ENCODE measurements around the gene NUTM2G. TPM values are rescaled to one million over a fixed set of nuclear protein-coding genes. Genes with fewer than 3 reads are reported as not detected.
"Not testable (repeated sequence)": the region's sequence is repeated elsewhere in the genome, so short reads cannot be mapped to it uniquely, and the experiment has no call there.

The NUTM2G gene
- total RNA-seq, 2 donors from 2014 or later, result not detected

- H3K9me3 ChIP-seq; H3K4me1 ChIP-seq; H3K36me3 ChIP-seq; H3K9ac ChIP-seq (ENCODE audit: low read depth in 2 of 2, low read length in 2 of 2); intact Hi-C loops (cut with DNase I); H3K27ac ChIP-seq; H3K27me3 ChIP-seq; H3K4me3 ChIP-seq; DNase-seq: not testable (repeated sequence)
Measured at GRCh38 chr9:96908479-96908878, 20.2 kb upstream of the NUTM2G start.

GRCh38 chr9:96915539-96915938 is 13.1 kb upstream of the NUTM2G start:
- DNase-seq; H3K4me1 ChIP-seq; intact Hi-C loops (cut with DNase I); H3K9ac ChIP-seq (ENCODE audit: low read depth in 2 of 2, low read length in 2 of 2); H3K4me3 ChIP-seq; H3K9me3 ChIP-seq; H3K27ac ChIP-seq; H3K36me3 ChIP-seq; H3K27me3 ChIP-seq: not testable (repeated sequence)

- H3K4me3 ChIP-seq; H3K4me1 ChIP-seq; H3K9me3 ChIP-seq; H3K9ac ChIP-seq (ENCODE audit: low read depth in 2 of 2, low read length in 2 of 2); intact Hi-C loops (cut with DNase I); H3K36me3 ChIP-seq; DNase-seq; H3K27ac ChIP-seq; H3K27me3 ChIP-seq: not testable (repeated sequence)
Measured at GRCh38 chr9:96916531-96916930, 12.1 kb upstream of the NUTM2G start.

GRCh38 chr9:96918550-96918949 is 10.1 kb upstream of the NUTM2G start:
- H3K9me3 ChIP-seq; H3K9ac ChIP-seq (ENCODE audit: low read depth in 2 of 2, low read length in 2 of 2); H3K27ac ChIP-seq; H3K4me3 ChIP-seq; H3K27me3 ChIP-seq; DNase-seq; H3K4me1 ChIP-seq; intact Hi-C loops (cut with DNase I); H3K36me3 ChIP-seq: not testable (repeated sequence)

GRCh38 chr9:96920803-96921202 is 7.8 kb upstream of the NUTM2G start:
- H3K4me1 ChIP-seq; H3K36me3 ChIP-seq; intact Hi-C loops (cut with DNase I); H3K27ac ChIP-seq; H3K9me3 ChIP-seq; DNase-seq; H3K4me3 ChIP-seq; H3K27me3 ChIP-seq; H3K9ac ChIP-seq (ENCODE audit: low read depth in 2 of 2, low read length in 2 of 2): not testable (repeated sequence)

- H3K4me3 ChIP-seq; H3K27me3 ChIP-seq; intact Hi-C loops (cut with DNase I); H3K9me3 ChIP-seq; DNase-seq; H3K36me3 ChIP-seq; H3K4me1 ChIP-seq; H3K9ac ChIP-seq (ENCODE audit: low read depth in 2 of 2, low read length in 2 of 2); H3K27ac ChIP-seq: not testable (repeated sequence)
Measured at GRCh38 chr9:96925587-96925986, 3.1 kb upstream of the NUTM2G start.

GRCh38 chr9:96931665-96932064 is 3.0 kb downstream of the NUTM2G start:
- intact Hi-C loops (cut with DNase I); H3K4me3 ChIP-seq; H3K27ac ChIP-seq; H3K36me3 ChIP-seq; H3K9ac ChIP-seq (ENCODE audit: low read depth in 2 of 2, low read length in 2 of 2); H3K27me3 ChIP-seq; DNase-seq; H3K9me3 ChIP-seq; H3K4me1 ChIP-seq: not testable (repeated sequence)

GRCh38 chr9:96934097-96934496 is 5.5 kb downstream of the NUTM2G start:
- not testable (repeated sequence) for DNase-seq

GRCh38 chr9:96934706-96935105 is 6.1 kb downstream of the NUTM2G start:
- H3K27ac ChIP-seq; intact Hi-C loops (cut with DNase I); DNase-seq; H3K9me3 ChIP-seq; H3K27me3 ChIP-seq; H3K4me1 ChIP-seq; H3K4me3 ChIP-seq; H3K9ac ChIP-seq (ENCODE audit: low read depth in 2 of 2, low read length in 2 of 2); H3K36me3 ChIP-seq: not testable (repeated sequence)

More at GRCh38 chr9:96934097-96934496, 5.5 kb downstream of the NUTM2G start:
- H3K27ac ChIP-seq; H3K9me3 ChIP-seq; H3K9ac ChIP-seq (ENCODE audit: low read depth in 2 of 2, low read length in 2 of 2); intact Hi-C loops (cut with DNase I); H3K27me3 ChIP-seq; H3K4me3 ChIP-seq; H3K4me1 ChIP-seq; H3K36me3 ChIP-seq: not testable (repeated sequence)

GRCh38 chr9:96935401-96935800 is 6.8 kb downstream of the NUTM2G start:
- intact Hi-C loops (cut with DNase I); H3K27ac ChIP-seq; DNase-seq; H3K9me3 ChIP-seq; H3K36me3 ChIP-seq; H3K27me3 ChIP-seq; H3K4me1 ChIP-seq; H3K9ac ChIP-seq (ENCODE audit: low read depth in 2 of 2, low read length in 2 of 2); H3K4me3 ChIP-seq: not testable (repeated sequence)

- H3K4me1 ChIP-seq; H3K4me3 ChIP-seq; H3K9me3 ChIP-seq; H3K27ac ChIP-seq; DNase-seq; H3K36me3 ChIP-seq; H3K9ac ChIP-seq (ENCODE audit: low read depth in 2 of 2, low read length in 2 of 2); intact Hi-C loops (cut with DNase I); H3K27me3 ChIP-seq: not testable (repeated sequence)
Measured at GRCh38 chr9:96937442-96937841, 8.8 kb downstream of the NUTM2G start.

- H3K9ac ChIP-seq (ENCODE audit: low read depth in 2 of 2, low read length in 2 of 2); H3K27ac ChIP-seq; intact Hi-C loops (cut with DNase I): not testable (repeated sequence)
Measured at GRCh38 chr9:96938957-96939665, 10.5 kb downstream of the NUTM2G start.

GRCh38 chr9:96940982-96941381 is 12.3 kb downstream of the NUTM2G start:
- intact Hi-C loops (cut with DNase I); H3K9me3 ChIP-seq: not testable (repeated sequence)

More at GRCh38 chr9:96938957-96939665, 10.5 kb downstream of the NUTM2G start:
- not testable (repeated sequence) for H3K36me3 ChIP-seq, H3K4me1 ChIP-seq, H3K4me3 ChIP-seq, H3K27me3 ChIP-seq, DNase-seq, H3K9me3 ChIP-seq

GRCh38 chr9:96941628-96942027 is 13.0 kb downstream of the NUTM2G start:
- H3K9ac ChIP-seq (ENCODE audit: low read depth in 2 of 2, low read length in 2 of 2); H3K4me1 ChIP-seq; H3K9me3 ChIP-seq; H3K4me3 ChIP-seq; H3K27ac ChIP-seq; H3K27me3 ChIP-seq; intact Hi-C loops (cut with DNase I); DNase-seq; H3K36me3 ChIP-seq: not testable (repeated sequence)

More at GRCh38 chr9:96940982-96941381, 12.3 kb downstream of the NUTM2G start:
- DNase-seq; H3K4me1 ChIP-seq; H3K27ac ChIP-seq; H3K27me3 ChIP-seq; H3K36me3 ChIP-seq; H3K4me3 ChIP-seq; H3K9ac ChIP-seq (ENCODE audit: low read depth in 2 of 2, low read length in 2 of 2): not testable (repeated sequence)

Measured in colonic mucosa (tissue), 4 donors.